ENCODE measurements around the gene HIVEP3.

The HIVEP3 gene

DNA sequence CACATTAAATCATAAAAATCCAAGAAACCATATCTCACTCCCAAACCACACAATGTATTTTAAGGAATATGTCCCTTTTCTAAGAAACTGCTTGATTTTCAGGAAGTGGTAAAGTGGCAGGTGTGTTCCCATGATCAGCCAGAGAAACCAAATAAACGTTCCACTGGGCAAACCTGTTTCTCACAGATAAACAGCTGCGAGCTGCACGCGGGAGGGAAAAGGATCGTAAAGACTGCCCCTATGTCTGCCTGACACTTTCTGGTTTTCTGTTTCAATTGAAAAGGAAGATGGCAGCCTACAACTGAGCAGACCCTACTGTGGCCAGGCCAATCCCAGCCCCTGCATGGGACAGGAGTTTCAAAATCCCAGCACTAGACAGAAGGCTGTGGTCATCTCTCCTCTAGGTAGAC lies 36.6 kb downstream of the HIVEP3 start:
- DNase-seq (ENCODE audit: low spot score) = no peak
- TF ChIP-seq, protein P1, sequence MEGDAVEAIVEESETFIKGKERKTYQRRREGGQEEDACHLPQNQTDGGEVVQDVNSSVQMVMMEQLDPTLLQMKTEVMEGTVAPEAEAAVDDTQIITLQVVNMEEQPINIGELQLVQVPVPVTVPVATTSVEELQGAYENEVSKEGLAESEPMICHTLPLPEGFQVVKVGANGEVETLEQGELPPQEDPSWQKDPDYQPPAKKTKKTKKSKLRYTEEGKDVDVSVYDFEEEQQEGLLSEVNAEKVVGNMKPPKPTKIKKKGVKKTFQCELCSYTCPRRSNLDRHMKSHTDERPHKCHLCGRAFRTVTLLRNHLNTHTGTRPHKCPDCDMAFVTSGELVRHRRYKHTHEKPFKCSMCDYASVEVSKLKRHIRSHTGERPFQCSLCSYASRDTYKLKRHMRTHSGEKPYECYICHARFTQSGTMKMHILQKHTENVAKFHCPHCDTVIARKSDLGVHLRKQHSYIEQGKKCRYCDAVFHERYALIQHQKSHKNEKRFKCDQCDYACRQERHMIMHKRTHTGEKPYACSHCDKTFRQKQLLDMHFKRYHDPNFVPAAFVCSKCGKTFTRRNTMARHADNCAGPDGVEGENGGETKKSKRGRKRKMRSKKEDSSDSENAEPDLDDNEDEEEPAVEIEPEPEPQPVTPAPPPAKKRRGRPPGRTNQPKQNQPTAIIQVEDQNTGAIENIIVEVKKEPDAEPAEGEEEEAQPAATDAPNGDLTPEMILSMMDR (IDR thresholded peaks at IDR 0.05) = no peak
- no peak overlapping the region for H3K4me3 ChIP-seq
- no peak overlapping the region for H3K27ac ChIP-seq

DNA sequence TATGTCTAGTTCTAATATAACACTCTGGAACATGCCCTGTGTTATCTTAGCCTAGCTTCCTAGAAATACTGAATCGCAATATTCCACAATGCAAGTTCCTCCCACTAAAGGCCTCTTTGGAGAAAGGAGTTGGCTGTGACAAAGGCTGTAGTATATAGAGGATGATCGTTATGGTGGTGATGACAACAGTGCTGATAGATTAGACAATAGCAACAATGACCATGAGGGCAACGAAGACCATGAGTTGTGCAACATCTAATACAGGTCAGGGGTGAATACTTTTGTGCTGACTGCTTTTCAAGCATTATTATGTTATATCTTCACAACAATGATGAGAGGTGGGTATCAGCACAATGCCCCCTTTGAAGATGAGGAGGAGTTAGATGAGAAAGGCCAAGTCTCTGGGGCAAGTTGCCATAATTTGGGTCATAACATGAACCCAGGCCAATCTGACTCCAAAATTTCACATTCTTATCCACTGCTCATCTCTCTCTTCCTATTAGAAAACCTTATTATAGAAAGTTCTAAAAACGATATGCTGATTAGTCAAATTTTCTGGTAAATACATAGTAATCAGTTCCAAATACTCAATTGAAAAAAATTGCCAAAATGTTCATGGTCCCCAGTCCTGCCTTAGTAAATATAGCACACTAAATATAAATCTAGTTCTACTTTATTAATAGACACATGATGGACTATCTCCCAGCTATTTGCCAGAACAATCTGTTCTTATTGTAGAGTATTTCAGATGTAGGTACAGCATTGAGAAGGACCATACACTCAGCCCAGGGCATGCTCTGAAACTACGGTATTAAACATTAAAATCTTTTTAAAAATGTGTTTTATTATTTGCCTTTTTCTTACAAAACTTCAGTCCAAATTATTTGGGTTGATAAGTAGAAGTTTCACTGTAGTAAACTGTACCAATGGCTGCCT lies 37.5 kb downstream of the HIVEP3 start:
- Histone ChIP-seq H3K27ac (no peak overlapping the region), H3K4me3 (no peak overlapping the region)
- TF ChIP-seq, protein P1 (IDR thresholded peaks at IDR 0.05) = no peak
- no peak for DNase-seq (ENCODE audit: low spot score)

DNA sequence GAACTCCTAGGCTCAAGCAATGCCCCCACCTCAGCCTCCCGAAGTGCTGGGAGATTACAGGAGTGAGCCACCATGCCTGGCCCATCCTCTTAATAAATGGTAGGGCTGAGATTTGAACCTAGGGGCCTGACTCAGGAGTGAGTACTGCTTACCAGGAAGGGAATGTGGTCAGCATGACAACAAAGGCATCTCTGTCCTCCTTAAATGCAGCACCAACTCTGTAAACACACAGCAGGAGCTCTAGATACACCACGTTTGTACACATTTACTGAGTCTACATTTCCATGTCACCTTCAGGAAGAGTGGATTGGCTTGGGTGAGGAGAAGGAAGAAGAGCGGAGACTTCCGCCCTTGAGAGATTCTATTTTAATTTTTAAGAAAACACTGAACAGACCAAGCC lies 38.5 kb downstream of the HIVEP3 start:
- no peak overlapping the region for H3K27ac ChIP-seq
- TF ChIP-seq, protein P1 (IDR thresholded peaks at IDR 0.05) = no peak
- no peak for DNase-seq (ENCODE audit: low spot score)
- H3K4me3 ChIP-seq = no peak overlapping the region

DNA sequence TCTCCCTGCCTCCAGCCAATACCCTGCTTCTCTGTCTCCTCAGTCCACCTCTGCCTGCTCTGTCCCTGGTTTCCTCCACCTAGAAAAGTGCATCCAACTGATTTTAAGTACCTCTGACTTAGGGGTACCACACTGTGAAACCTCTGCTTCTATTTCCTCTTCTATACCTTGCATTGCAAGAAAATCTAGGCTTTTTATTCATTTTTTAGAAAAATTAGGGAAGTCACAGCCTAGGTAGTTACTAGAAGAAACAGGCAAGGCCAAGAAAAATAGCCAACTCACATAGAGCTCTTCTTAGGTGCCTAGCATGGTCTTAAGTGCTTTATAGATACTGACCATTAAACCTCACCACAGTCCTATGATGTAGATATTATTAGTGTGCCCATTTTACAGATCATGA lies 39.1 kb downstream of the HIVEP3 start:
- DNase-seq (ENCODE audit: low spot score) = no peak
- no peak overlapping the region for H3K4me3 ChIP-seq
- TF ChIP-seq, protein P1 (IDR thresholded peaks at IDR 0.05) = no peak
- no peak overlapping the region for H3K27ac ChIP-seq

DNA sequence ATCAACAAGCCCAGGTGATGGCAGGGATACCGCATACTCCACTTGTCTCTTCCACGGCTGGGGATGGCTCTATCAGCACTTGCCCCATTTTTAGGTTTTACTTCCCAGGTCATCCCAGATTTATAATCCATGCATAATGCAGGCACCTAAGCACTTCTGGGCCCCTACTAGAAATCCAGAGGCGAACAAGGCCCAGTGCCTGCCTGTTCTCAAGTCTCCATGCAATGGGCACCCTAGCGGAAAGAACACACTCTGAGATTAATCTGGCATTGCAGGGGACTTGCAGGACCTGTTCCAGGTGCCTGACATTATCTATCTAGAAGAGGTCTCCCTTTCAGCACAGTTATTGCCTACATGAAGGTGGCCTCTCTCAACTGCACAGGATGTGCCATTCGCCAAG lies 39.8 kb downstream of the HIVEP3 start:
- H3K27ac ChIP-seq = no peak overlapping the region

DNA sequence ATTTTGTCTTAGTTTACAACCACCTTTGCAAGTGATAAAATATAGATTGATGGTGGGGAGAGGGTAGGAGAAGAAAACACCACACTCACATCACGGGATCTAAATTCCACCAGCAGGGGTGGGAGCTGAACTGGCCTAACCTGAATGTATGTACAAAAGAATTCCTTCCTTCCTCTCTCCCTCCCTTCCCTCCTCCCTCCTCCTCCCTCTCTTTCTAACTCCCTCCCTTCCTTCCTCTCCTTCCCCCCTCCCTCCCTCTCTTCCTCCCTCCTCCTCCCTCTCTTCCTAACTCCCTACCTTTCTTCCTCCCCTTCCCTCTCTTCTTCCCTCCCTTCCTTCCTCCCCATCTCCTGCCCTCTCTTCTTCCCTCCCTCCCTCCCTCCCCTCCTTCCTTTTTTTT lies 40.2 kb downstream of the HIVEP3 start:
- no peak for DNase-seq (ENCODE audit: low spot score)
- H3K27ac ChIP-seq = no peak overlapping the region
- TF ChIP-seq, protein P1 (IDR thresholded peaks at IDR 0.05) = no peak
- H3K4me3 ChIP-seq = no peak overlapping the region

More for the DNA sequence above, 39.8 kb downstream of the HIVEP3 start:
- H3K4me3 ChIP-seq = no peak overlapping the region
- DNase-seq (ENCODE audit: low spot score) = no peak
- TF ChIP-seq, protein P1 (IDR thresholded peaks at IDR 0.05) = no peak

Measured in coronary artery (tissue), 2 donors.